ENCODE data around the gene RRP1B.
"Not testable (repeated sequence)": the region's sequence is repeated elsewhere in the genome, so short reads cannot be mapped to it uniquely, and the experiment has no call there.

The RRP1B gene
- total RNA-seq: 92.0 to 372 (median 157) reads per million in 3 experiments

- DNase-seq: peak; percentile 83
These were observed at the start of gene RRP1B, which contains the start of gene HSF2BP for GRCh38 chr21:43659136-43660000. RRP1B (plus strand) TSS chr21:43659560; CDS start chr21:43659665, 105 bp downstream. HSF2BP (minus strand) TSS chr21:43659488; CDS start chr21:43658096, 1,392 bp downstream.

GRCh38 chr21:43611598-43612369, 47.6 kb upstream of the RRP1B start:
- no peak for DNase-seq

- no peak for DNase-seq
These were observed 45.4 kb upstream of the RRP1B start for GRCh38 chr21:43613755-43614638.

GRCh38 chr21:43614839-43615238, 44.5 kb upstream of the RRP1B start:
- DNase-seq: no peak

- DNase-seq: not testable (repeated sequence)
These were observed 42.5 kb upstream of the RRP1B start for GRCh38 chr21:43616861-43617260.

GRCh38 chr21:43618940-43619339, 40.4 kb upstream of the RRP1B start:
- no peak for DNase-seq

GRCh38 chr21:43619344-43619743, 40.0 kb upstream of the RRP1B start:
- DNase-seq: no peak

GRCh38 chr21:43619856-43620255, 39.5 kb upstream of the RRP1B start:
- DNase-seq: no peak

- DNase-seq: no peak
These were observed 36.6 kb upstream of the RRP1B start for GRCh38 chr21:43622796-43623195.

GRCh38 chr21:43623588-43623987, 35.8 kb upstream of the RRP1B start:
- DNase-seq: no peak

- DNase-seq: no peak
These were observed 35.0 kb upstream of the RRP1B start for GRCh38 chr21:43624339-43624738.

GRCh38 chr21:43626390-43626789, 33.0 kb upstream of the RRP1B start:
- no peak for DNase-seq

GRCh38 chr21:43627527-43627926, 31.8 kb upstream of the RRP1B start:
- no peak for DNase-seq

- no peak for DNase-seq
These were observed 27.8 kb upstream of the RRP1B start for GRCh38 chr21:43631411-43632107.

GRCh38 chr21:43632373-43632905, 26.9 kb upstream of the RRP1B start:
- no peak for DNase-seq

- DNase-seq: no peak
These were observed 24.7 kb upstream of the RRP1B start for GRCh38 chr21:43634618-43635017.

GRCh38 chr21:43635436-43635835, 23.9 kb upstream of the RRP1B start:
- no peak for DNase-seq

GRCh38 chr21:43637530-43638158, 21.7 kb upstream of the RRP1B start:
- DNase-seq: no peak

- no peak for DNase-seq
These were observed 19.6 kb upstream of the RRP1B start for GRCh38 chr21:43639470-43640353.

GRCh38 chr21:43640400-43640799, 19.0 kb upstream of the RRP1B start:
- no peak for DNase-seq
